Liver (tissue), 9 donors: ENCODE results near the gene BRI3BP. TPM values are rescaled to one million over a fixed set of nuclear protein-coding genes. Genes with fewer than 3 reads are reported as not detected.

ENCODE experiments used
- DNase-seq: peaks from one replicate; pipeline ENCODE4 v3.0.0-alpha.2; 2017; ENCODE audit warnings: low spot score
- H3K27ac ChIP-seq, 2 donors: one replicate each; pipeline ENCODE4 v1.7.0; 2013; ENCODE audit warnings: inconsistent platforms in 2 of 2, low read length in 2 of 2, control low read depth in 1 of 2, low read depth in 1 of 2, mild to moderate bottlenecking in 1 of 2
- H3K27me3 ChIP-seq, 4 donors: one replicate each; pipeline versions ENCODE4 v1.6.1 to v1.7.0; 2013; ENCODE audit warnings: low read length in 3 of 4, inconsistent platforms in 1 of 4, mild to moderate bottlenecking in 1 of 4, moderate library complexity in 1 of 4; ENCODE audit not compliant: control insufficient read depth in 4 of 4, insufficient read depth in 4 of 4
- H3K36me3 ChIP-seq, 4 donors: one replicate each; pipeline versions ENCODE4 v1.6.1 to v1.7.0; 2013; ENCODE audit warnings: low read length in 3 of 4, mild to moderate bottlenecking in 3 of 4, low read depth in 1 of 4, moderate library complexity in 1 of 4; ENCODE audit not compliant: control insufficient read depth in 4 of 4, insufficient read depth in 3 of 4
- H3K4me1 ChIP-seq, 4 donors: one replicate each; pipeline versions ENCODE4 v1.6.1 to v1.7.0; 2013; ENCODE audit warnings: low read length in 3 of 4, mild to moderate bottlenecking in 3 of 4, moderate library complexity in 1 of 4; ENCODE audit not compliant: control insufficient read depth in 4 of 4, insufficient read depth in 4 of 4
- H3K4me3 ChIP-seq, 3 donors: one replicate each; pipeline versions ENCODE4 v1.6.1 to v1.7.0; 2013; ENCODE audit warnings: low read length in 3 of 3, control low read depth in 1 of 3, low read depth in 1 of 3, mild to moderate bottlenecking in 1 of 3
- H3K9ac ChIP-seq, 2 donors: one replicate each; pipeline ENCODE4 v1.7.0; 2013; ENCODE audit warnings: low read length in 2 of 2, mild to moderate bottlenecking in 2 of 2, moderate library complexity in 2 of 2, control low read depth in 1 of 2, low read depth in 1 of 2
- H3K9me3 ChIP-seq, 4 donors: one replicate each; pipeline versions ENCODE4 v1.6.1 to v1.7.0; 2013; ENCODE audit warnings: low read length in 3 of 4; ENCODE audit not compliant: control insufficient read depth in 4 of 4
- EGR1 ChIP-seq, 2 donors: IDR thresholded peaks; 2 replicates each; pipeline ENCODE4 v1.6.1; 2016 to 2018; ENCODE audit warnings: antibody characterized with exemption in 2 of 2, low read depth in 2 of 2
- FOXA1 ChIP-seq: IDR thresholded peaks from 2 replicates; pipeline ENCODE4 v1.6.1; 2016; ENCODE audit warnings: antibody characterized with exemption
- FOXA2 ChIP-seq: IDR thresholded peaks from 2 replicates; pipeline ENCODE4 v1.6.1; 2016; ENCODE audit warnings: antibody characterized with exemption
- GABPA ChIP-seq, 2 donors: IDR thresholded peaks in 1 of 2; conservative IDR thresholded peaks in 1 of 2; 2 replicates each; pipeline ENCODE4 v1.6.1; 2016; ENCODE audit warnings: antibody characterized with exemption in 2 of 2, mild to moderate bottlenecking in 1 of 2, moderate library complexity in 1 of 2
- HNF4A ChIP-seq, 2 donors: conservative IDR thresholded peaks; 2 replicates each; pipeline ENCODE4 v1.6.1; 2016; ENCODE audit warnings: antibody characterized with exemption in 2 of 2, mild to moderate bottlenecking in 2 of 2
- HNF4G ChIP-seq: IDR thresholded peaks from 2 replicates; pipeline ENCODE4 v1.6.1; 2016; ENCODE audit warnings: antibody characterized with exemption
- JUND ChIP-seq, 2 donors: IDR thresholded peaks; 2 replicates each; pipeline ENCODE4 v1.6.1; 2016; ENCODE audit warnings: antibody characterized with exemption in 2 of 2
- MAX ChIP-seq: IDR thresholded peaks from 2 replicates; pipeline ENCODE4 v1.6.1; 2016; ENCODE audit warnings: antibody characterized with exemption
- NR2F2 ChIP-seq: IDR thresholded peaks from 2 replicates; pipeline ENCODE4 v1.6.1; 2016; ENCODE audit warnings: antibody characterized with exemption
- RAD21 ChIP-seq, 2 donors: IDR thresholded peaks; 2 replicates each; pipeline ENCODE4 v1.6.1; 2016; ENCODE audit warnings: antibody characterized with exemption in 2 of 2, mild to moderate bottlenecking in 2 of 2
- RXRA ChIP-seq, 2 donors: IDR thresholded peaks; 2 replicates each; pipeline ENCODE4 v1.6.1; 2017 to 2018; ENCODE audit warnings: antibody characterized with exemption in 2 of 2, mild to moderate bottlenecking in 1 of 2
- SP1 ChIP-seq: IDR thresholded peaks from 2 replicates; pipeline ENCODE4 v1.6.1; 2018; ENCODE audit warnings: antibody characterized with exemption, mild to moderate bottlenecking
- TAF1 ChIP-seq: conservative IDR thresholded peaks from 2 replicates; pipeline ENCODE4 v1.6.1; 2016; ENCODE audit warnings: antibody characterized with exemption, mild to moderate bottlenecking
- YY1 ChIP-seq: IDR thresholded peaks from 2 replicates; pipeline ENCODE4 v1.6.1; 2016; ENCODE audit warnings: antibody characterized with exemption, mild to moderate bottlenecking
- WGBS: extraction: QIAGEN DNeasy Blood & Tissue Kit; methylation state at CpG from one replicate; pipeline ENCODE4 v1.1.7; 2013; 5-methylcytosine and 5-hydroxymethylcytosine counted together
- polyA plus RNA-seq, 2 donors: library from polyadenylated mRNA; stranded (reverse) in 1 of 2; unstranded in 1 of 2; fragments of 200-250 nt in 1 of 2; fragments of >200 nt in 1 of 2; fragmentation: Nextera tagmentation in 1 of 2; extraction: Ambion mirVana in 1 of 2; gene quantifications; one replicate each; pipeline versions ENCODE4 v1.2.1 to v1.2.3, GENCODE V29; 2013 to 2015
- total RNA-seq, 2 donors: library from RNA; depleted of rRNA; stranded (reverse); fragments of >200 nt; gene quantifications; one replicate each; pipeline ENCODE4 v1.2.3, GENCODE V29; 2014
- TF ChIP-seq, protein P1 (sequence below): fragments of 150-350 bp; IDR thresholded peaks from 2 replicates; pipeline ENCODE4 v1.5.1; 2017; ENCODE audit warnings: improper control_type of control experiment, low read depth, low read length; ENCODE audit not compliant: missing input control
- TF ChIP-seq, protein P2 (sequence below): IDR thresholded peaks from 2 replicates; pipeline ENCODE4 v1.6.1; 2016; ENCODE audit warnings: antibody characterized with exemption
- TF ChIP-seq, protein P3 (sequence below): IDR thresholded peaks from 2 replicates; pipeline ENCODE4 v1.6.1; 2016; ENCODE audit warnings: antibody characterized with exemption
- TF ChIP-seq, protein P4 (sequence below): IDR thresholded peaks from 2 replicates; pipeline ENCODE4 v1.6.1; 2016; ENCODE audit warnings: antibody characterized with exemption, mild to moderate bottlenecking
- donor health status: healthy.
- donor health status: healthy.
- donor health status: healthy.
- donor health status: healthy.
- donor health status: healthy.

BRI3BP gene
- total and polyA plus RNA-seq, 4 donors: 2.4 to 15.3 (median 4.7) TPM

GRCh38 chr12:124947561-124948398 lies 45.7 kb upstream of the BRI3BP start:
- H3K27me3 ChIP-seq: no peaks in the 10 kb centered on the region
- 97% methylated on average over 20 of the region's 20 CpGs for WGBS
- H3K4me1 ChIP-seq: peaks cover 0 to 6% (median 2%) of the 10 kb centered on the region in 4 donors
- no peaks in the 10 kb centered on the region for H3K9me3 ChIP-seq
- no peak overlapping the region for H3K4me3 ChIP-seq
- H3K9ac ChIP-seq: no peak overlapping the region
- H3K36me3 ChIP-seq: peaks cover 4 to 35% (median 8%) of the 10 kb centered on the region in 4 donors
- DNase-seq: no peak
- H3K27ac ChIP-seq: no peak overlapping the region
- TF ChIP-seq YY1: no peak
- no peak for TF ChIP-seq SP1
- TF ChIP-seq, protein P1, sequence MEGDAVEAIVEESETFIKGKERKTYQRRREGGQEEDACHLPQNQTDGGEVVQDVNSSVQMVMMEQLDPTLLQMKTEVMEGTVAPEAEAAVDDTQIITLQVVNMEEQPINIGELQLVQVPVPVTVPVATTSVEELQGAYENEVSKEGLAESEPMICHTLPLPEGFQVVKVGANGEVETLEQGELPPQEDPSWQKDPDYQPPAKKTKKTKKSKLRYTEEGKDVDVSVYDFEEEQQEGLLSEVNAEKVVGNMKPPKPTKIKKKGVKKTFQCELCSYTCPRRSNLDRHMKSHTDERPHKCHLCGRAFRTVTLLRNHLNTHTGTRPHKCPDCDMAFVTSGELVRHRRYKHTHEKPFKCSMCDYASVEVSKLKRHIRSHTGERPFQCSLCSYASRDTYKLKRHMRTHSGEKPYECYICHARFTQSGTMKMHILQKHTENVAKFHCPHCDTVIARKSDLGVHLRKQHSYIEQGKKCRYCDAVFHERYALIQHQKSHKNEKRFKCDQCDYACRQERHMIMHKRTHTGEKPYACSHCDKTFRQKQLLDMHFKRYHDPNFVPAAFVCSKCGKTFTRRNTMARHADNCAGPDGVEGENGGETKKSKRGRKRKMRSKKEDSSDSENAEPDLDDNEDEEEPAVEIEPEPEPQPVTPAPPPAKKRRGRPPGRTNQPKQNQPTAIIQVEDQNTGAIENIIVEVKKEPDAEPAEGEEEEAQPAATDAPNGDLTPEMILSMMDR: no peak
- TF ChIP-seq RXRA (IDR thresholded peaks at IDR 0.05): no peak
- TF ChIP-seq, protein P2, sequence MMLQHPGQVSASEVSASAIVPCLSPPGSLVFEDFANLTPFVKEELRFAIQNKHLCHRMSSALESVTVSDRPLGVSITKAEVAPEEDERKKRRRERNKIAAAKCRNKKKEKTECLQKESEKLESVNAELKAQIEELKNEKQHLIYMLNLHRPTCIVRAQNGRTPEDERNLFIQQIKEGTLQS: no peak
- TF ChIP-seq FOXA2: no peak
- no peak for TF ChIP-seq MAX
- TF ChIP-seq, protein P3, sequence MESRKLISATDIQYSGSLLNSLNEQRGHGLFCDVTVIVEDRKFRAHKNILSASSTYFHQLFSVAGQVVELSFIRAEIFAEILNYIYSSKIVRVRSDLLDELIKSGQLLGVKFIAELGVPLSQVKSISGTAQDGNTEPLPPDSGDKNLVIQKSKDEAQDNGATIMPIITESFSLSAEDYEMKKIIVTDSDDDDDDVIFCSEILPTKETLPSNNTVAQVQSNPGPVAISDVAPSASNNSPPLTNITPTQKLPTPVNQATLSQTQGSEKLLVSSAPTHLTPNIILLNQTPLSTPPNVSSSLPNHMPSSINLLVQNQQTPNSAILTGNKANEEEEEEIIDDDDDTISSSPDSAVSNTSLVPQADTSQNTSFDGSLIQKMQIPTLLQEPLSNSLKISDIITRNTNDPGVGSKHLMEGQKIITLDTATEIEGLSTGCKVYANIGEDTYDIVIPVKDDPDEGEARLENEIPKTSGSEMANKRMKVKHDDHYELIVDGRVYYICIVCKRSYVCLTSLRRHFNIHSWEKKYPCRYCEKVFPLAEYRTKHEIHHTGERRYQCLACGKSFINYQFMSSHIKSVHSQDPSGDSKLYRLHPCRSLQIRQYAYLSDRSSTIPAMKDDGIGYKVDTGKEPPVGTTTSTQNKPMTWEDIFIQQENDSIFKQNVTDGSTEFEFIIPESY: no peak
- TF ChIP-seq, protein P4, sequence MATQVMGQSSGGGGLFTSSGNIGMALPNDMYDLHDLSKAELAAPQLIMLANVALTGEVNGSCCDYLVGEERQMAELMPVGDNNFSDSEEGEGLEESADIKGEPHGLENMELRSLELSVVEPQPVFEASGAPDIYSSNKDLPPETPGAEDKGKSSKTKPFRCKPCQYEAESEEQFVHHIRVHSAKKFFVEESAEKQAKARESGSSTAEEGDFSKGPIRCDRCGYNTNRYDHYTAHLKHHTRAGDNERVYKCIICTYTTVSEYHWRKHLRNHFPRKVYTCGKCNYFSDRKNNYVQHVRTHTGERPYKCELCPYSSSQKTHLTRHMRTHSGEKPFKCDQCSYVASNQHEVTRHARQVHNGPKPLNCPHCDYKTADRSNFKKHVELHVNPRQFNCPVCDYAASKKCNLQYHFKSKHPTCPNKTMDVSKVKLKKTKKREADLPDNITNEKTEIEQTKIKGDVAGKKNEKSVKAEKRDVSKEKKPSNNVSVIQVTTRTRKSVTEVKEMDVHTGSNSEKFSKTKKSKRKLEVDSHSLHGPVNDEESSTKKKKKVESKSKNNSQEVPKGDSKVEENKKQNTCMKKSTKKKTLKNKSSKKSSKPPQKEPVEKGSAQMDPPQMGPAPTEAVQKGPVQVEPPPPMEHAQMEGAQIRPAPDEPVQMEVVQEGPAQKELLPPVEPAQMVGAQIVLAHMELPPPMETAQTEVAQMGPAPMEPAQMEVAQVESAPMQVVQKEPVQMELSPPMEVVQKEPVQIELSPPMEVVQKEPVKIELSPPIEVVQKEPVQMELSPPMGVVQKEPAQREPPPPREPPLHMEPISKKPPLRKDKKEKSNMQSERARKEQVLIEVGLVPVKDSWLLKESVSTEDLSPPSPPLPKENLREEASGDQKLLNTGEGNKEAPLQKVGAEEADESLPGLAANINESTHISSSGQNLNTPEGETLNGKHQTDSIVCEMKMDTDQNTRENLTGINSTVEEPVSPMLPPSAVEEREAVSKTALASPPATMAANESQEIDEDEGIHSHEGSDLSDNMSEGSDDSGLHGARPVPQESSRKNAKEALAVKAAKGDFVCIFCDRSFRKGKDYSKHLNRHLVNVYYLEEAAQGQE: no peak
- no peak for TF ChIP-seq JUND (IDR thresholded peaks at IDR 0.05)
- no peak for TF ChIP-seq NR2F2
- no peak for TF ChIP-seq RAD21 (IDR thresholded peaks at IDR 0.05)
- TF ChIP-seq TAF1: no peak
- TF ChIP-seq HNF4G: no peak
- TF ChIP-seq EGR1 (IDR thresholded peaks at IDR 0.05; ENCODE audit: low read depth in 2 of 2): no peak
- TF ChIP-seq HNF4A (conservative IDR thresholded peaks at IDR 0.05): no peak
- no peak for TF ChIP-seq GABPA (IDR thresholded peaks at IDR 0.05 in 1 of 2, conservative IDR thresholded peaks at IDR 0.05 in 1 of 2)
- TF ChIP-seq FOXA1: no peak
